GM12891 (cell line): ENCODE data around the gene CDC42EP4.

Experiments
- POLR2A ChIP-seq: IDR thresholded peaks from 2 replicates; pipeline ENCODE4 v1.6.1; 2011; ENCODE audit warnings: low read depth, low read length, control low read depth
- POLR2AphosphoS5 ChIP-seq: IDR thresholded peaks from 2 replicates; pipeline ENCODE4 v1.6.1; 2011; ENCODE audit warnings: low read depth, low read length, control low read depth
- TAF1 ChIP-seq: IDR thresholded peaks from 2 replicates; pipeline ENCODE4 v1.6.1; 2011; ENCODE audit warnings: low read depth, low read length, control low read depth

DNA sequence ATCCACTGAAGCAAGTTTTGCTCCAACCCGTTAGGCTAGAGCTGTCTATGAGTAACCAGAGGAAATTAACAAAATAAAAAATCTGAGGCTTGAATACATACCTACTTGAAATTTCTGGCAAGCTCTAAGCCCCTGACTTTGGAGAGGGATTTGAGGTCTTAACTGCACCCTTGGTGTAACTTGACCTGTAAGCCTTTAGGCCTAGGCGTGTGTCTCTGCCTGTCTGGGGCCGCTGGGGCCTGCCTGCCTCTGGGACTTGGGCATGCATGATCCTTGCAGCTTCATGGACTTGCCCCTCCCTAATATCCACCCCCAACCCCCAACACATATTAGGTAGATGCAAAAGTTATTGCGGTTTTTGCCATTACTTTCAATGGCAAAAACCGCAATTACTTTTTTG, 3.7 kb upstream of the CDC42EP4 start:
- TF ChIP-seq POLR2AphosphoS5: no peak
- TF ChIP-seq POLR2A: no peak
- no peak for TF ChIP-seq TAF1
